K562 (cell line): ENCODE measurements around the gene CTDSPL. TPM values are rescaled to one million over a fixed set of nuclear protein-coding genes. Genes with fewer than 3 reads are reported as not detected.

Source experiments
- COPS2 ChIP-seq: fragments of 450-650 bp; conservative IDR thresholded peaks from 2 replicates; pipeline ENCODE4 v1.6.1; 2016; ENCODE audit warnings: mild to moderate bottlenecking, moderate library complexity
- CTCF ChIP-seq, 3 experiments: IDR thresholded peaks in 2 of 3; conservative IDR thresholded peaks in 1 of 3; 2 replicates each; pipeline ENCODE4 v1.5.1; 2011 to 2012; ENCODE audit warnings: low read length in 3 of 3, mild to moderate bottlenecking in 3 of 3, control low read depth in 2 of 3, improper control_type of control experiment in 1 of 3, inconsistent platforms in 1 of 3, low read depth in 1 of 3, mixed read lengths in 1 of 3, moderate library complexity in 1 of 3; ENCODE audit not compliant: insufficient read depth in 2 of 3
- DLX4 ChIP-seq: fragments of 250-450 bp; sonication (Bioruptor Pico); IDR thresholded peaks from 2 replicates; pipeline ENCODE4 v1.6.1; 2021; ENCODE audit warnings: mild to moderate bottlenecking
- HCFC1 ChIP-seq: IDR thresholded peaks from 2 replicates; pipeline ENCODE4 v1.6.1; 2012; ENCODE audit warnings: low read depth, low read length, improper control_type of control experiment
- MYC ChIP-seq, 2 experiments: fragments of 250-450 bp in 1 of 2; sonication (Bioruptor Pico) in 1 of 2; IDR thresholded peaks; 2 replicates each; pipeline versions ENCODE4 v1.5.1 to v1.6.1; 2012 to 2021; ENCODE audit warnings: low read depth in 2 of 2, borderline replicate concordance in 1 of 2, improper control_type of control experiment in 1 of 2, low read length in 1 of 2, mild to moderate bottlenecking in 1 of 2, moderate library complexity in 1 of 2
- RBFOX2 ChIP-seq: fragments of 200-400 bp; formaldehyde crosslinking; IDR thresholded peaks from 2 replicates; pipeline ENCODE4 v1.6.1; 2017; ENCODE audit warnings: low read depth, mild to moderate bottlenecking, low read length, moderate library complexity
- REST ChIP-seq, 2 experiments: fragments of 450-650 bp; formaldehyde crosslinking in 1 of 2; IDR thresholded peaks; 2 replicates each; pipeline versions ENCODE4 v1.4.0 to v1.6.1; 2014 to 2020; ENCODE audit warnings: mild to moderate bottlenecking in 2 of 2, borderline replicate concordance in 1 of 2, low read depth in 1 of 2
- SMAD3 ChIP-seq: fragments of 450-650 bp; formaldehyde crosslinking; conservative IDR thresholded peaks from 2 replicates; pipeline ENCODE4 v1.4.0; 2020; ENCODE audit warnings: mild to moderate bottlenecking
- SOX6 ChIP-seq: fragments of 450-650 bp; IDR thresholded peaks from 2 replicates; pipeline ENCODE4 v1.6.1; 2014; ENCODE audit warnings: mild to moderate bottlenecking
- STAG1 ChIP-seq: sonication (generic); formaldehyde crosslinking; IDR thresholded peaks from 2 replicates; pipeline ENCODE4 v1.5.0; 2020; ENCODE audit warnings: missing genetic modification reagents, borderline replicate concordance
- STAT6 ChIP-seq: sonication (generic); formaldehyde crosslinking; IDR thresholded peaks from 2 replicates; pipeline ENCODE4 v1.8.1; 2023; ENCODE audit warnings: mild to moderate bottlenecking, missing genetic modification reagents
- ZNF175 ChIP-seq: fragments of 200-800 bp; sonication (Bioruptor generic); IDR thresholded peaks from 2 replicates; pipeline ENCODE4 v1.6.1; 2016; ENCODE audit warnings: low read depth, mild to moderate bottlenecking, missing genetic modification characterization, missing compliant biosample characterization
- ZNF76 ChIP-seq: fragments of 250-450 bp; sonication (Bioruptor Pico); IDR thresholded peaks from 2 replicates; pipeline ENCODE4 v1.4.0; 2020; ENCODE audit warnings: mild to moderate bottlenecking, moderate library complexity, borderline replicate concordance
- polyA plus RNA-seq, 8 experiments: library from polyadenylated mRNA; depleted of rRNA in 4 of 8; stranded (reverse) in 5 of 8; unstranded in 3 of 8; fragments of >200 nt; fragmentation: Nextera tagmentation in 2 of 8; fragmentation: Illumina TruSeq in 1 of 8; extraction: Ambion mirVana in 2 of 8; extraction: Trizol in 1 of 8; gene quantifications; 2 replicates each; pipeline versions ENCODE4 v1.2.1 to v1.2.3, GENCODE V29; 2011 to 2014; ENCODE audit warnings: inconsistent platforms in 1 of 8, missing spikeins in 1 of 8
- total RNA-seq, 7 experiments: library from RNA; depleted of rRNA in 6 of 7; stranded (reverse); fragments of >200 nt in 6 of 7; fragmentation: Illumina TruSeq in 2 of 7; extraction: Trizol in 2 of 7; gene quantifications; 2 replicates each; pipeline versions ENCODE4 v1.2.1 to v1.2.3, GENCODE V29; 2011 to 2021; ENCODE audit warnings: low replicate concordance in 1 of 7

CTDSPL gene
- total and polyA plus RNA-seq, 9 of the 15 experiments (the other 6 are each of a cell fraction or from before 2014, with no cell fraction given), result 5.1 to 19.3 (median 11.3) TPM

- TF ChIP-seq RBFOX2 (no peak), ZNF175 (no peak), ZNF76 (no peak), STAT6 (no peak), COPS2 (no peak), MYC (IDR thresholded peaks at IDR 0.05; ENCODE audit: low read depth, low read length) (0 out of 2 replicates have a peak, but pooled peaks have one; percentile 13), MYC (CRISPR knock-in tag; IDR thresholded peaks at IDR 0.05; ENCODE audit: borderline replicate concordance, low read depth) (no peak), SMAD3 (CRISPR knock-in tag) (no peak), HCFC1 (0 out of 2 replicates have a peak, but pooled peaks have one; percentile 9), STAG1 (CRISPR knock-in tag) (peak; percentile 80; the same call in 1 of the 2 replicates), REST (IDR thresholded peaks at IDR 0.05; ENCODE audit: borderline replicate concordance) (peak; percentile 85), REST (CRISPR knock-in tag; IDR thresholded peaks at IDR 0.05; ENCODE audit: low read depth) (no peak), DLX4 (CRISPR knock-in tag) (no peak), SOX6 (no peak), CTCF (IDR thresholded peaks at IDR 0.05 in 2 of 3, conservative IDR thresholded peaks at IDR 0.05 in 1 of 3; ENCODE audit: insufficient read depth in 2 of 3, low read depth in 1 of 3, low read length in 3 of 3) (peak; percentile 90 to 93 (median 91))
Observed at GRCh38 chr3:37967260-37967881, 105.7 kb downstream of the CTDSPL start (continued).
